Vagina (tissue), 2 donors: ENCODE data around the gene USF1.

Experiments
- POLR2A ChIP-seq, 2 donors: fragments of 450-650 bp; IDR thresholded peaks; one replicate each; pipeline ENCODE4 v1.6.1; 2017; ENCODE audit warnings: antibody characterized with exemption in 2 of 2, mild to moderate bottlenecking in 2 of 2, moderate library complexity in 2 of 2
- TF ChIP-seq, protein P1 (sequence below), 3 experiments: fragments of 450-650 bp in 2 of 3; fragments of 200-600 bp in 1 of 3; sonication (generic) in 1 of 3; IDR thresholded peaks; one replicate each; pipeline ENCODE4 v1.5.1; 2017 to 2019; ENCODE audit warnings: antibody characterized with exemption in 3 of 3, mild to moderate bottlenecking in 2 of 3, moderate library complexity in 2 of 3

DNA sequence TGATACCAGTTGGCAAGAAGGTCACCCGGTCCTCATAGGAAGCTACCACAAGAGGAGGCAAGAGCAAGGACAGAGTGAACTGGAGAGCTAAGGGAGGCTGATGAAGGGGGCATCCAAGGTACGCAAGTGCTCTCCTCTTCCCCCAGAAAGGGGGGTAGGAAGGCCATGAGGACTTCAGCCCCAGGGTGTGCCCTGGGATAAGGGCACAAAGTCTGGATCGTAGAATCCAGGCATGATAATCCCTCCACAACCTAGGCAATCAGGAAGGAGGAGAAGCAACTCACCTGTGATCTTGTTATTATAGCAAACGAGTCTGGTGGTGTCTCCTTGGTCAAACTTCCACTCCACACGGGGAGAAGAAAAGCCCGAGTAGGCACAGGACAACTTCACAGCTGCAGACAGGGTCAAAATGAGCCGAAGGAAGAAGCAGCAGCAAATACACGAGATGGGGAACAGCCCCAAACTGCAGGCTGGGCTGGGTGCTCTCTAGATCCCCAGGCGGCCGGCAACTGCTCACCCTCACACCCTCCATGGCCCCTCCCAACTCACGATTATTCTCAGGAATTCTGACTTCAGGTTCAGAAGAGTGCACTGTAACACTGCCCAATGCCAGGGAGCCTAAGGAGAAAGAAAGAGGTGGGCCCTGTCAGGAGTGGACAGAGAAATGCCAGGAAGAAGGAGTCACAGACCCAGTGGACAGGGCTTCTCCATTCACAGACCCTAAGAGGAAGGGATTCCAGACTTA is 44.9 kb downstream of the USF1 start:
- no peak for TF ChIP-seq POLR2A (IDR thresholded peaks at IDR 0.05)
- TF ChIP-seq, protein P1, sequence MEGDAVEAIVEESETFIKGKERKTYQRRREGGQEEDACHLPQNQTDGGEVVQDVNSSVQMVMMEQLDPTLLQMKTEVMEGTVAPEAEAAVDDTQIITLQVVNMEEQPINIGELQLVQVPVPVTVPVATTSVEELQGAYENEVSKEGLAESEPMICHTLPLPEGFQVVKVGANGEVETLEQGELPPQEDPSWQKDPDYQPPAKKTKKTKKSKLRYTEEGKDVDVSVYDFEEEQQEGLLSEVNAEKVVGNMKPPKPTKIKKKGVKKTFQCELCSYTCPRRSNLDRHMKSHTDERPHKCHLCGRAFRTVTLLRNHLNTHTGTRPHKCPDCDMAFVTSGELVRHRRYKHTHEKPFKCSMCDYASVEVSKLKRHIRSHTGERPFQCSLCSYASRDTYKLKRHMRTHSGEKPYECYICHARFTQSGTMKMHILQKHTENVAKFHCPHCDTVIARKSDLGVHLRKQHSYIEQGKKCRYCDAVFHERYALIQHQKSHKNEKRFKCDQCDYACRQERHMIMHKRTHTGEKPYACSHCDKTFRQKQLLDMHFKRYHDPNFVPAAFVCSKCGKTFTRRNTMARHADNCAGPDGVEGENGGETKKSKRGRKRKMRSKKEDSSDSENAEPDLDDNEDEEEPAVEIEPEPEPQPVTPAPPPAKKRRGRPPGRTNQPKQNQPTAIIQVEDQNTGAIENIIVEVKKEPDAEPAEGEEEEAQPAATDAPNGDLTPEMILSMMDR (IDR thresholded peaks at IDR 0.05) = no peak
